GM21825 (cell line): ENCODE data around the gene FMN2.

Experiments
- ATAC-seq: cut with Tn5 transposase; IDR thresholded peaks from one replicate; pipeline ENCODE4 v1.9.1; 2021; ENCODE audit warnings: mild to moderate bottlenecking, moderate library complexity; ENCODE audit not compliant: unreplicated experiment

The FMN2 gene

GRCh38 chr1:240349695-240350094 is 258.0 kb downstream of the FMN2 start:
- no peak for ATAC-seq

- ATAC-seq, result no peak
These were observed 259.2 kb downstream of the FMN2 start for GRCh38 chr1:240350910-240351331.

GRCh38 chr1:240351690-240352089 is 260.0 kb downstream of the FMN2 start:
- ATAC-seq, result no peak

GRCh38 chr1:240352769-240353168 is 261.1 kb downstream of the FMN2 start:
- ATAC-seq, result no peak

GRCh38 chr1:240356568-240356967 is 264.9 kb downstream of the FMN2 start:
- no peak for ATAC-seq

- ATAC-seq, result no peak
These were observed 270.4 kb downstream of the FMN2 start for GRCh38 chr1:240362046-240362445.

GRCh38 chr1:240362826-240363225 is 271.1 kb downstream of the FMN2 start:
- no peak for ATAC-seq

- ATAC-seq, result no peak
These were observed 271.6 kb downstream of the FMN2 start for GRCh38 chr1:240363315-240363714.

GRCh38 chr1:240363914-240364313 is 272.2 kb downstream of the FMN2 start:
- ATAC-seq, result no peak

- no peak for ATAC-seq
These were observed 275.0 kb downstream of the FMN2 start for GRCh38 chr1:240366636-240367035.

- no peak for ATAC-seq
These were observed 293.9 kb downstream of the FMN2 start for GRCh38 chr1:240385551-240385950.

- ATAC-seq, result no peak
These were observed 294.6 kb downstream of the FMN2 start for GRCh38 chr1:240385985-240386978.

- no peak for ATAC-seq
These were observed 295.4 kb downstream of the FMN2 start for GRCh38 chr1:240387051-240387450.

- ATAC-seq, result no peak
These were observed 300.1 kb downstream of the FMN2 start for GRCh38 chr1:240391660-240392260.

GRCh38 chr1:240394353-240394752 is 302.7 kb downstream of the FMN2 start:
- ATAC-seq, result no peak

GRCh38 chr1:240395336-240395735 is 303.7 kb downstream of the FMN2 start:
- no peak for ATAC-seq

- ATAC-seq, result no peak
These were observed 307.7 kb downstream of the FMN2 start for GRCh38 chr1:240399381-240399780.

GRCh38 chr1:240401731-240402130 is 310.0 kb downstream of the FMN2 start:
- ATAC-seq, result no peak

GRCh38 chr1:240402326-240402725 is 310.6 kb downstream of the FMN2 start:
- ATAC-seq, result no peak

GRCh38 chr1:240404286-240404685 is 312.6 kb downstream of the FMN2 start:
- ATAC-seq, result no peak

- no peak for ATAC-seq
These were observed 314.1 kb downstream of the FMN2 start for GRCh38 chr1:240405751-240406150.

- no peak for ATAC-seq
These were observed 315.7 kb downstream of the FMN2 start for GRCh38 chr1:240407407-240407806.
